T follicular helper cell (primary cell): Measurements from ENCODE around the gene CCDC82.

Experiments
- DNase-seq: peaks from one replicate; pipeline ENCODE4 v3.0.0-alpha.2; 2020; ENCODE audit warnings: low read depth

CCDC82 gene

GRCh38 chr11:96361778-96362177, 27.9 kb downstream of the CCDC82 start:
- no peak for DNase-seq

- no peak for DNase-seq
Observed at GRCh38 chr11:96358321-96358720, 31.4 kb downstream of the CCDC82 start.

GRCh38 chr11:96357794-96358193, 31.9 kb downstream of the CCDC82 start:
- DNase-seq, result no peak

- no peak for DNase-seq
Observed at GRCh38 chr11:96356848-96357247, 32.9 kb downstream of the CCDC82 start.

DNA sequence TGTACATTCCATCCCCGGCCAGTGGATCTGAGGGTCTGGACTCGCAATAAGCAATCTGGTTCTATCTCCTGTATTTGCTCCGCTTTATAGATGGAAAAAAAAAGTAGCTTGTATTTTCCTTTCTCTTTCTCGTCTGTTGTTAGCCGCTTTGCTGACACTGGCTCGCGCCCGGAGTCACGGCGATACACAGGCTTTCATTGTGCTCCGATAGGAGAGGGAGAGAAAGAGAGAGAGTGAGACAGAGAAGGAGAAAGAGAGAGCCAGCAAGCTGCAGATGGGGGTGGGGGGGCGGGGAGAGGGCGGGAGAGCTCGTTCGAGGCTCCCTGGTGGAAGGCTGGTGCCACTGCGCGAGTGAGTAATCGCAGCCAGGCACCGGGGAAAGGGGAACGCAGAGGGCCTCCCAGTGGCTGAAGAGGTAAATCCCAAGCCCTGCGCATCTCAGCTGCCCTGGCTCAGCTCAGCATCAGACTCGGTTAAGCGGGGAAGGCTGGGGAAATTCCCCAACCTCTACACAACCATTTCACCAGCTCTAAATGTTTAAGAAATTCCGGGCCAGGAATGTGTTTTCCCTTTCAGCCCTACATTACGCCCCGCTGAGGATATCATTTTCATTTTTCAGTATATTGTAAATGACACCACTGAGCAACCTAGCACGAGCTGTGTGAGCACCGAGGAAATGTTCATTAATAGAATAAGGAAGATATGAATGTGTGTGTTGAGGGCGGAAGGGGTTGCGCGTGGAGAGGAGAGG, 46.6 kb downstream of the CCDC82 start, which contains the start of gene MAML2:
Gene MAML2, minus strand, starts transcription at position 235 of the 751 bp plus-strand sequence. CDS start 1,300 bp downstream, outside the sequence.
- DNase-seq, result peak; percentile 88

DNA sequence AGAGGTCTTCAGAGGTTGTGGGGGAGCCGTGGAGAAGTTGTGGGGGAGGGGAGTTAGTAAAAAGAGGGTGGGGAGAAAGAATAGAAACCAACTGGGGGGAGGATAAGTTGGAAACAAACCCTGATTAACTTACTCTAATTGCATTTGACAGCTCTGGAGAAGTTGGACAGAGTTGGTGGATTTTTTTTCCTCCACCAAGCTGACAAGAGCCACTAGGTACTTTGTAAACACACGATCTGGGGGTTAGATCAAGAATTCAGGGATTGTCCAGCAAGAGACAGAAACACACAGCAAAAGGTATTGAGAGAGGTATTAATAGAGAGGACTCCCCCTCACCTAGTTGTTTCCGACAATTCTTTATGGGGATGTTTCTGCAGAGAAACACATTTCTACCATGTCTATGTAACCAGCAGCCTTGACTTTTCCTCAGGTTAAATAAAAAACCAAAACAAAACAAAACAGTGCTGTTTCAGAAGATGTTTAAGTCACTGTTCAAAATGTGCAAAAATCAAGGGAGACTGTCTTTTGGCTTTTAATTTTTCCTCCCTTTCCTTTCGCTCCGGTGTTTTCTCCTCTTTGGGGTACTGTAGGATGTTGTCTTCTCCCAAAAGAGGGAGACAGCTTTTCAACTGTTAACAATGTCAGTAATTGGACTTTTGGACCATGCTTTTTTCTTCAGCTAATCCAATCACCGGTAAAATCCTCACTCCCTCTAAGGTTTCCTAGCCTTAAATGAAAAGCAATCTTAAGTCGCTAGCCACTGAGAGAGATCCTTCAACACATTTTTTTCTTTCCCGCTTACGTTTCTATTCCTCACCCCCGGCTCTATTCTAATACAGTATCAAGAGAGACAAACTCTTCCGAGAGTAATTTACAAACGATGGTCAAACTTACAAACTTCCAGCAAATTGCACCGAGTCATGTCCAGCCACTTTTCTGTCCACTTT, 47.4 kb downstream of the CCDC82 start:
- DNase-seq, result no peak

- DNase-seq, result peak; percentile 46
Observed at GRCh38 chr11:96341211-96342013, 48.3 kb downstream of the CCDC82 start.

- DNase-seq, result no peak
Observed at GRCh38 chr11:96340555-96340885, 49.2 kb downstream of the CCDC82 start.

- DNase-seq, result no peak
Observed at GRCh38 chr11:96339706-96340554, 49.8 kb downstream of the CCDC82 start.

GRCh38 chr11:96338910-96339705, 50.6 kb downstream of the CCDC82 start:
- no peak for DNase-seq

- DNase-seq, result no peak
Observed at GRCh38 chr11:96337541-96338431, 51.9 kb downstream of the CCDC82 start.

DNA sequence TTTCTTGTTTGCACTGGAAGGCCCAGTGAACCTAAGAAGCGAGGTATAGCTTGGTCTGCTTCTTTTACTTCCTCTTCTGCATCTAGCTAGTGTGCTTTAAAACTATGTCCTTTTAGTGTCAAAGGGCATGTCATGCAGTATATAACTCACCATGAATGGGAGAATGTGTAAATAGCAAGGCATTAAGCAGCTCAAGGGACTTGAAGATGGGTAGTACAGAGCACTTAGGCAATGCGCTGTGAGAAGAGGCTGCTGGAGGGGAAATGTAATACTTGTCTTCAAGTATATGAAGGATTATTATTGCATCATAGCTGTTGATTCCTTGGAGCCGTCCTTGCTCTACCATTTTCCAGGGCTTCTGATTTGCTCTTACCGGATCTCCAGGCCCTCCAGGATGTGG, 54.3 kb downstream of the CCDC82 start:
- no peak for DNase-seq

GRCh38 chr11:96334219-96334618, 55.5 kb downstream of the CCDC82 start:
- DNase-seq, result no peak

DNA sequence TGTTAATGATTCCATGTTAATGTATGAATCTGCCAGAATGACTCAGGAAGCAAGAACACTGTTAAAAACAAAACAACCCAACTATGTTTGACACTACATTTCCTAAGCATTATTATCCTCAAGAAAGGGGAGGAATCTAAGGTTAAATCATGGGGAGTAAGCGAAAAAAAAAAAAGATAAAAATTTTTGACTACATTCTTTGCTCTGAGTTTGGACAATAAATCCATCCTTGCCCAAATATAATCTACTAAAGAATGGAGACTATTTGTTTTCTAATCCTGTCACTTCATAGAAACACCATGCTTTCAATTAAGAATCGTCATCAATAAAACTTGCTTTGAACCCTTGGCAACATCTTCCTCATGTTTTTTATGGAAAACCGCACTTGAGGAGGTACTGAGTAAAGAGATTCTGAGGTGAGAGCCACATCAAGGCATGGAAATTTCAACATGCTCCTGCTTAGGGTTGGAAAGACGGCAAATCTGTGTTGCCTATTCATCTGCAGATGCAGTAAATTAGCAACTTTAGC, 56.5 kb downstream of the CCDC82 start:
- no peak for DNase-seq

- no peak for DNase-seq
Observed at GRCh38 chr11:96332126-96332771, 57.5 kb downstream of the CCDC82 start.

DNA sequence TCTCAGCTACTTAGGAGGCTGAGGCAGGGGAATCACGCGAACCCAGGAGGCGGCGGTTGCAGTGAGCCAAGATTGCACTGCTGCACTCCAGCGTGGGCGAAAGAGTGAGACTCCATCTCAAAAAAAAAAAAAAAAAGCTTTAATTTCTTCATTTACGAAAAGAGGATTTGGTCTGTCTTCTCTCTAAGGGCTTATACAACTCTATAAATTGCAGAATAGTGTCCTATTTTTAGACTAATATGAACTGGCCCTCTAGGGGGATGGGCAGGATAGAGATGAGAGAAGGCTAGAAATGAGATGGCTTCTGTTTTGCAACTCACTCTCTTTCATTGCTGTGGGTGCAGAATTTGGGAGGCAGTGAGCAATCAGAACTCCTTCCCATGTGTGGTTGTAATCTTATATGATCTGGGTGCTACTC, 58.0 kb downstream of the CCDC82 start:
- no peak for DNase-seq

DNA sequence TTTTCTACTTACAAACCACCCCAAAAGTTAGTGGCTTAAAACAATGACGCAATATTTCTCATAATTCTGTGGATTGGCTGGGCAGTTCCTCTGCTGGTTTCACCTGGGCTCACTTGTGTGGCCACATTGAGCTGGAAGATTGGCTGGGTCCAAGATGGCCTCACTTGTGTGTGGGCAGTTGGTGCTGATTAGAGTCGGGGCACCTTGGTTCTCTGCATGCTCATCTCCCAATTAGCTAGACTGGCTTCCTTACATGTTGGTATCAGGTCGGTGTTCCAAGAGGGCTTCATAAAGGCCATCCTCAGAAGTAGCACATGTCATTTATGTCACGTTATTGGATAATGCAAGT, 59.2 kb downstream of the CCDC82 start:
- no peak for DNase-seq

DNA sequence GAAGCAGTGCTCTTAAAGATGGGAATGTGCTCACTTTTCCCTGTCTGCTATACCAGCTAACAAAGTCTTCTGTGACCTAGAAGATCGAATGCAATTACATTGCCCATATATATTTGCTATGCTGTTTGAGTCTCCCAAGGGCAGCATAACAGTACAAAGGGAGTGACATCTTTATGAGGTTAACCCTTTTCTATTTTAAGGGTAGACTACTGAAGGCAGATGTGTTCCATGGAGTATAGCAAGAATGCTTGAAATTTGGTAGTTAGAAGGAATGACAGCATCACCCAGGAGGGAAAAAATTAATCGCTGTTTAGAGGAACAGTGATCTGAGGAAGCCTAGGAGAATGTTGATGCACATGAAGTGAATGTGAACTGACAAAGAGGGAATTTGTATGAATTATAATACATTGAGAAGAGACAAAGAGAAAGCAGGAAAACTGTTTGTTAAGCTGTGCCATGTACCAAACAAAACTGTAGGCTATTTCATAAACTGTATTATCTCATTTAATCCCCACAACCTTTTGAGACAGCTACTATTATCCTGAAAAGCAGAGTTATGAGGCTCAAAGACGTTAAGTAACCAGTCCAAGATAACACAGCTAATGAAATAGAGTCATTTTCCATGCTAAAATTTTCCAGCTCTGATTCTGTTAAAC, 59.7 kb downstream of the CCDC82 start:
- DNase-seq, result no peak
